Stomach (tissue), 9 donors: ENCODE measurements around the gene ELMO1. TPM values are rescaled to one million over a fixed set of nuclear protein-coding genes. Genes with fewer than 3 reads are reported as not detected.
A peak's percentile ranks its signal among the peaks of the same experiment; 100 is the strongest.

Experiments used
- DNase-seq, 2 donors: peaks; one replicate each; pipeline versions ENCODE4 v3.0.0 to v3.0.0-alpha.2; 2013 to 2019
- H3K27ac ChIP-seq, 5 donors: fragments of 200-600 bp in 4 of 5; sonication (generic) in 4 of 5; one replicate each; pipeline ENCODE4 v1.5.1; 2013 to 2019; ENCODE audit warnings: mild to moderate bottlenecking in 1 of 5, moderate library complexity in 1 of 5
- H3K27me3 ChIP-seq, 3 donors: fragments of 200-600 bp; sonication (generic); one replicate each; pipeline ENCODE4 v1.5.1; 2017 to 2019; ENCODE audit warnings: mixed run types in 1 of 3
- H3K36me3 ChIP-seq, 4 donors: fragments of 200-600 bp; sonication (generic); 1 replicate in 3 of 4; 2 replicates in 1 of 4; pipeline ENCODE4 v1.5.1; 2016 to 2019
- H3K4me1 ChIP-seq, 4 donors: fragments of 200-600 bp; sonication (generic); one replicate each; pipeline ENCODE4 v1.5.1; 2016 to 2019
- H3K4me3 ChIP-seq, 4 donors: fragments of 200-600 bp; sonication (generic) in 3 of 4; one replicate each; pipeline ENCODE4 v1.5.1; 2016 to 2019; ENCODE audit warnings: mild to moderate bottlenecking in 1 of 4
- H3K9me3 ChIP-seq, 4 donors: fragments of 200-600 bp; sonication (generic); one replicate each; pipeline ENCODE4 v1.5.1; 2016 to 2019
- EP300 ChIP-seq: sonication (generic); formaldehyde crosslinking; IDR thresholded peaks from one replicate; pipeline ENCODE4 v1.6.1; 2017; ENCODE audit warnings: antibody characterized with exemption
- POLR2A ChIP-seq, 4 donors: fragments of 450-650 bp; IDR thresholded peaks; one replicate each; pipeline ENCODE4 v1.6.1; 2016; ENCODE audit warnings: antibody characterized with exemption in 4 of 4, control low read depth in 2 of 4, mild to moderate bottlenecking in 1 of 4, moderate library complexity in 1 of 4
- POLR2AphosphoS5 ChIP-seq, 3 donors: sonication (generic); formaldehyde crosslinking; IDR thresholded peaks; one replicate each; pipeline ENCODE4 v1.6.1; 2016; ENCODE audit warnings: antibody characterized with exemption in 3 of 3
- WGBS, 5 donors: extraction: QIAGEN DNeasy Blood & Tissue Kit in 3 of 5; methylation state at CpG; one replicate each; pipeline versions ENCODE4 v1.1.5 to v1.1.7; 2013 to 2018; 5-methylcytosine and 5-hydroxymethylcytosine counted together
- intact Hi-C: fragments of 100-400 bp; cut with DNase I; formaldehyde crosslinking; loops from one replicate; pipeline ENCODE4 v1.15.1; 2023; ENCODE audit warnings: low total_unique reads
- polyA plus RNA-seq, 3 donors: library from polyadenylated mRNA; stranded (reverse); fragments of 200-250 nt; gene quantifications; one replicate each; pipeline ENCODE4 v1.2.3, GENCODE V29; 2013
- total RNA-seq, 5 donors: library from RNA; depleted of rRNA; stranded (reverse); fragments of >200 nt; gene quantifications; one replicate each; pipeline versions ENCODE4 v1.1.0 to v1.2.3, GENCODE V29; 2014 to 2016
- TF ChIP-seq, protein P1 (sequence below), 7 experiments: fragments of 450-650 bp in 4 of 7; fragments of 200-600 bp in 3 of 7; sonication (generic) in 3 of 7; IDR thresholded peaks; one replicate each; pipeline ENCODE4 v1.5.1; 2016 to 2019; ENCODE audit warnings: antibody characterized with exemption in 7 of 7, control low read depth in 2 of 7, mild to moderate bottlenecking in 1 of 7
- donor health status: healthy with polysubstance abuse.
- donor health status: Bipolar disorder and iron deficiency.
- donor health status: healthy.

ELMO1 gene
- total and polyA plus RNA-seq, 8 donors: 4.1 to 117 (median 44.8) TPM

DNA sequence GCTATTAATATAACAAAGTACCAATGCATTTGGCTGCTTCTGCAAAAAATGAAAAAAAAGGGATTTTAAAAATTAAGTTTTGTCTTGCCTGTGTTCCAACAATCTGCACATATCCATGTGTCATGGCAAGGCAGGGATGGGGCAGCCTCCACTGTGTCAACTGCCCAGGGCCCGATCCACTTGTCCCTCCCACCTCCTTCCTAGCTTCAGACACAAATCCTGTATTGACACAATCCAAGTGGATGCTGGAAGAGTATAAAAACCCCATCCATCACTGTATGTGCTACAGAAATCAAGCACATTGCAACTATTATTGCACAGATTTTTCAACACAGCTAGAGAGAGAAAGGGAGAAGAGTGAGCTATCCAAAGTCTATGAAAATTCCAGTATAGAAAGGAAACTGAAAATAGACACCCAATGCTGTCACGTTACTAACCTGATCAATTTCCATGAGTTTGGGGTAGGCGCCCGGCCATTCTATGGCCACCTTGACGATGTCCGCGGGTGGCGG is 106.4 kb downstream of the ELMO1 start:
- 75 to 82% (median 77%) methylated on average over 8 of the region's 8 CpGs for WGBS, 5 donors
- TF ChIP-seq EP300: no peak
- TF ChIP-seq POLR2A (IDR thresholded peaks at IDR 0.05): no peak
- TF ChIP-seq, protein P1, sequence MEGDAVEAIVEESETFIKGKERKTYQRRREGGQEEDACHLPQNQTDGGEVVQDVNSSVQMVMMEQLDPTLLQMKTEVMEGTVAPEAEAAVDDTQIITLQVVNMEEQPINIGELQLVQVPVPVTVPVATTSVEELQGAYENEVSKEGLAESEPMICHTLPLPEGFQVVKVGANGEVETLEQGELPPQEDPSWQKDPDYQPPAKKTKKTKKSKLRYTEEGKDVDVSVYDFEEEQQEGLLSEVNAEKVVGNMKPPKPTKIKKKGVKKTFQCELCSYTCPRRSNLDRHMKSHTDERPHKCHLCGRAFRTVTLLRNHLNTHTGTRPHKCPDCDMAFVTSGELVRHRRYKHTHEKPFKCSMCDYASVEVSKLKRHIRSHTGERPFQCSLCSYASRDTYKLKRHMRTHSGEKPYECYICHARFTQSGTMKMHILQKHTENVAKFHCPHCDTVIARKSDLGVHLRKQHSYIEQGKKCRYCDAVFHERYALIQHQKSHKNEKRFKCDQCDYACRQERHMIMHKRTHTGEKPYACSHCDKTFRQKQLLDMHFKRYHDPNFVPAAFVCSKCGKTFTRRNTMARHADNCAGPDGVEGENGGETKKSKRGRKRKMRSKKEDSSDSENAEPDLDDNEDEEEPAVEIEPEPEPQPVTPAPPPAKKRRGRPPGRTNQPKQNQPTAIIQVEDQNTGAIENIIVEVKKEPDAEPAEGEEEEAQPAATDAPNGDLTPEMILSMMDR (IDR thresholded peaks at IDR 0.05): no peak
- no peak for TF ChIP-seq POLR2AphosphoS5 (IDR thresholded peaks at IDR 0.05)
- Histone ChIP-seq H3K9me3 (no peaks in the 10 kb centered on the region), H3K4me1 (peaks cover 0 to 14% (median 0%) of the 10 kb centered on the region in 4 donors), H3K27ac (peak overlapping the region in 4 of 5 donors; percentile 21 to 80 (median 66)), H3K4me3 (peak overlapping the region in 3 of 4 donors; percentile 22 to 36 (median 31)), H3K36me3 (no peaks in the 10 kb centered on the region), H3K27me3 (no peaks in the 10 kb centered on the region)
- DNase-seq: no peak
- intact Hi-C loops: no loop called here

DNA sequence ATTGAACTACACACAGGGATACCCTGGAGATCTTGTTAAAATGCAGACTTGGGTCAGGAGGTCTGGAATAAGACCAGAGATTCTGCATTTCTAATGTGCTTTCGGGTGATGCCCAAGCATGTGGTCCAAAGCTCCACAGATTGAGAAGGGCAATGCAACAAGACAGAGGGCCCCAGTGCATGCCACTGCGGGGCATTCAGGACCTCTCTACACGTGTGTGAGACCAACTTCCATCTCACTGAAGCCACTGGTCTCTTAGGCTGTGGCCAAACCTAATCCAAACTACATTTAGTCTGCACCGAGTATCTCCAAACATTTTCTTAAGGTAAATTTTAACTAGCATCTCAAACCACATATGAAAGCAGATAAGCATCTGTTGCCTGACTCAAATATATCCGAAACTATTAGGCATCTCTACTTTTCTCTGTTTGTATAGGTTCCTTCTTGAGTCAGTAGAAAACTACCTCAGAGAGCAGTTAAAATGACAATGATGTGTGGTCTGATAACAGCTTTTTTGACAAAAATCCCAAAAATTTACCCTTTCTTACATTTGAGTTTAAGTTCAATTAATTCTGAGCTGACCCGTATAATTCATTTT is 107.5 kb downstream of the ELMO1 start:
- Histone ChIP-seq H3K36me3 (no peaks in the 10 kb centered on the region), H3K27ac (no peak overlapping the region), H3K4me1 (peaks cover 0 to 14% (median 0%) of the 10 kb centered on the region in 4 donors), H3K4me3 (no peak overlapping the region), H3K27me3 (no peaks in the 10 kb centered on the region), H3K9me3 (no peaks in the 10 kb centered on the region)
- no peak for DNase-seq
- TF ChIP-seq, protein P1 (IDR thresholded peaks at IDR 0.05): no peak
- no peak for TF ChIP-seq POLR2AphosphoS5 (IDR thresholded peaks at IDR 0.05)
- no peak for TF ChIP-seq POLR2A (IDR thresholded peaks at IDR 0.05)
- TF ChIP-seq EP300: no peak
- intact Hi-C loops: no loop called here
- WGBS, 5 donors: 48 to 66% (median 57%) methylated on average over 6 of the region's 6 CpGs

DNA sequence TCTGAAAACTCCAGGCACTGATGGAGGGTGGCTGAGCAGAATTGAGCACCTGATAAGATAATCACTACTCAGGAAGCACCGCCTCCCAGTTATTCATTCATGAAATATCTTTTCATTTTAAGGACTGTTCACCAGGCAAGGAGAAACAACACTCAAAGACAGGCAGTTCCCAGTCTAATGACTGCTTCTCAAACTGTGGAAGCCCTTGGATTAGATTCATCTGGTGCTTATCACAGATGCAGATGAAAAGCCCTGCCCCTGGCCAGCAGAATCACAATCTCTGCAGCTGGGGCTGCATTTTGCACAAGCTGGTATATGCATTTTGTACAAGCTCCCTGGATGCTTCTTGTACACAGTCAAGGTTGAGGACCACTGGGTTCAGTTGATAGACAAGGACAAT is 109.7 kb downstream of the ELMO1 start:
- Histone ChIP-seq H3K27me3 (no peaks in the 10 kb centered on the region), H3K4me1 (peaks cover 0 to 7% (median 0%) of the 10 kb centered on the region in 4 donors), H3K9me3 (no peaks in the 10 kb centered on the region), H3K27ac (no peak overlapping the region), H3K36me3 (no peaks in the 10 kb centered on the region), H3K4me3 (no peak overlapping the region)
- DNase-seq: no peak
- 51 to 77% (median 60%) methylated on average over 1 of the region's 1 CpG for WGBS, 5 donors
- intact Hi-C loops: no loop called here
- no peak for TF ChIP-seq POLR2AphosphoS5 (IDR thresholded peaks at IDR 0.05)
- TF ChIP-seq, protein P1 (IDR thresholded peaks at IDR 0.05): no peak
- no peak for TF ChIP-seq POLR2A (IDR thresholded peaks at IDR 0.05)
- TF ChIP-seq EP300: no peak

DNA sequence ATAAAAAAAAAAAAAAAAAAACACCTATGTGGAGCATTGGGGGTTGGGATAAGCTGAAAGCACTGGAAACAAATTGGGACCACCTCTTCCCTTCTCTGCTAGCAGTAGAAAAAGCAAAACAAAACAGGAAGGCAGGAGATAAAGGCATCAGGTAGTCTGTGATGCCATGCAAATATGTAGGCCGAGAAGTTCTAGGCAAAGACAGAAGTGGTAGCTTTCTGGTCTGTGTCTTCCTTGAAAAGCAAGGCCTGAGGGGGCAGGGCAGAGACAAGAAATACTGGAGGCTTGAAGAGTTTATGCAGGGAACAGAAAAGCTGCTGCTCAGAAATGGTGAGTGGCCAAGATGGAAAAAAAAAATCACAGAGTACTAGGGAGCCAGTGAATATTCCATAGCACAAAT is 111.1 kb downstream of the ELMO1 start:
- intact Hi-C loops: no loop called here
- TF ChIP-seq EP300 (no peak), POLR2A (IDR thresholded peaks at IDR 0.05) (no peak), POLR2AphosphoS5 (IDR thresholded peaks at IDR 0.05) (no peak)
- TF ChIP-seq, protein P1 (IDR thresholded peaks at IDR 0.05): no peak
- Histone ChIP-seq H3K36me3 (no peaks in the 10 kb centered on the region), H3K27me3 (no peaks in the 10 kb centered on the region), H3K4me1 (peaks cover 0 to 15% (median 0%) of the 10 kb centered on the region in 4 donors), H3K4me3 (no peak overlapping the region), H3K27ac (no peak overlapping the region), H3K9me3 (no peaks in the 10 kb centered on the region)
- DNase-seq: no peak
- WGBS, 5 donors: 77 to 96% (median 91%) methylated on average over 1 of the region's 1 CpG
